NB4 (cell line): Measurements from ENCODE around the gene RNF44.

Experiments
- POLR2A ChIP-seq: IDR thresholded peaks from 2 replicates; pipeline ENCODE4 v1.6.1; 2011; ENCODE audit warnings: mild to moderate bottlenecking; ENCODE audit not compliant: insufficient read length; ENCODE audit errors: extremely low read depth
- TF ChIP-seq, protein P1 (sequence below): IDR thresholded peaks from one replicate; pipeline ENCODE4 v1.5.1; 2012; ENCODE audit warnings: low read depth, low read length
- TF ChIP-seq, protein P2 (sequence below): IDR thresholded peaks from 2 replicates; pipeline ENCODE4 v1.6.1; 2011; ENCODE audit warnings: low read depth, low read length

DNA sequence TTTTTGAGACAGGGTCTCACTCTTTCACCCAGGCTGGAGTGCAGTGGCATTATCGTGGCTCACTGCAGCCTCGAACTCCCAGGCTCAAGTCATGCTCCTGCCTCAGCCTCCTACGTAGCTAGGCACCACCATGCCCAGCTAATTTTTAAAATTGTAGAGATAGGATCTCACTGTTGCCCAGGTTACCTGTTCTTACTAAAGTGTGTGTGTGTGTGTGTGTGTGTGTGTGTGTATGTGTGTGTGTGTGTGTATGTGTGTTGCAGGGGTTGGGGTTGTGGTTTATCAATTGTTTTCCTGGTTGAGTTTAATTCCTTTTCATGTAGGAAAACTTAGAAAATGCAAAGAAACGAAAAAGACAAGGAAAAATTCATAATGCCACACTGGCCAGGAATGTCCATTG, 21.8 kb downstream of the RNF44 start:
- TF ChIP-seq, protein P1, sequence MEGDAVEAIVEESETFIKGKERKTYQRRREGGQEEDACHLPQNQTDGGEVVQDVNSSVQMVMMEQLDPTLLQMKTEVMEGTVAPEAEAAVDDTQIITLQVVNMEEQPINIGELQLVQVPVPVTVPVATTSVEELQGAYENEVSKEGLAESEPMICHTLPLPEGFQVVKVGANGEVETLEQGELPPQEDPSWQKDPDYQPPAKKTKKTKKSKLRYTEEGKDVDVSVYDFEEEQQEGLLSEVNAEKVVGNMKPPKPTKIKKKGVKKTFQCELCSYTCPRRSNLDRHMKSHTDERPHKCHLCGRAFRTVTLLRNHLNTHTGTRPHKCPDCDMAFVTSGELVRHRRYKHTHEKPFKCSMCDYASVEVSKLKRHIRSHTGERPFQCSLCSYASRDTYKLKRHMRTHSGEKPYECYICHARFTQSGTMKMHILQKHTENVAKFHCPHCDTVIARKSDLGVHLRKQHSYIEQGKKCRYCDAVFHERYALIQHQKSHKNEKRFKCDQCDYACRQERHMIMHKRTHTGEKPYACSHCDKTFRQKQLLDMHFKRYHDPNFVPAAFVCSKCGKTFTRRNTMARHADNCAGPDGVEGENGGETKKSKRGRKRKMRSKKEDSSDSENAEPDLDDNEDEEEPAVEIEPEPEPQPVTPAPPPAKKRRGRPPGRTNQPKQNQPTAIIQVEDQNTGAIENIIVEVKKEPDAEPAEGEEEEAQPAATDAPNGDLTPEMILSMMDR = no peak
- TF ChIP-seq, protein P2, sequence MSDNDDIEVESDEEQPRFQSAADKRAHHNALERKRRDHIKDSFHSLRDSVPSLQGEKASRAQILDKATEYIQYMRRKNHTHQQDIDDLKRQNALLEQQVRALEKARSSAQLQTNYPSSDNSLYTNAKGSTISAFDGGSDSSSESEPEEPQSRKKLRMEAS = no peak
- TF ChIP-seq POLR2A = no peak
